GM23338 (cell line): Measurements from ENCODE around the gene NRG3. TPM values are rescaled to one million over a fixed set of nuclear protein-coding genes. Genes with fewer than 3 reads are reported as not detected.

ENCODE experiments used
- ATAC-seq: fragments of 200-7000 bp; cut with Tn5 transposase; 3 replicates; pipeline ENCODE4 v1.9.1; 2020
- DNase-seq: peaks from one replicate; pipeline ENCODE4 v3.0.0-alpha.2; 2015; ENCODE audit warnings: low spot score
- H2AFZ ChIP-seq: fragments of 200-600 bp; sonication (generic); 2 replicates; pipeline ENCODE4 v1.8.0; 2016; ENCODE audit warnings: antibody characterized with exemption, mild to moderate bottlenecking, moderate library complexity
- H3F3A ChIP-seq: fragments of 200-600 bp; sonication (generic); replicated peaks from 2 replicates; pipeline ENCODE4 v1.8.0; 2017; ENCODE audit warnings: antibody characterized with exemption, mixed run types, low read depth
- H3K27ac ChIP-seq: fragments of 200-600 bp; sonication (generic); 2 replicates; pipeline ENCODE4 v1.6.1; 2016; ENCODE audit warnings: low read depth
- H3K27me3 ChIP-seq: fragments of 200-600 bp; sonication (generic); 2 replicates; pipeline ENCODE4 v1.8.0; 2016; ENCODE audit warnings: mild to moderate bottlenecking, mixed run types, moderate library complexity; ENCODE audit not compliant: insufficient read depth
- H3K36me3 ChIP-seq: fragments of 200-600 bp; sonication (generic); 2 replicates; pipeline ENCODE4 v1.8.0; 2016; ENCODE audit warnings: mild to moderate bottlenecking; ENCODE audit not compliant: insufficient read depth
- H3K4me1 ChIP-seq: fragments of 200-600 bp; sonication (generic); 2 replicates; pipeline ENCODE4 v1.8.0; 2016; ENCODE audit warnings: mild to moderate bottlenecking, moderate library complexity; ENCODE audit not compliant: insufficient read depth
- H3K4me2 ChIP-seq: fragments of 200-600 bp; sonication (generic); 2 replicates; pipeline ENCODE4 v1.7.1; 2017; ENCODE audit warnings: mixed run types
- H3K4me3 ChIP-seq: fragments of 200-600 bp; sonication (generic); 2 replicates; pipeline ENCODE4 v1.6.1; 2016; ENCODE audit warnings: mixed run types
- H3K79me2 ChIP-seq: fragments of 200-600 bp; sonication (generic); replicated peaks from 2 replicates; pipeline ENCODE4 v1.8.0; 2017; ENCODE audit warnings: mild to moderate bottlenecking; ENCODE audit not compliant: insufficient read depth
- H3K9me2 ChIP-seq: fragments of 200-600 bp; sonication (generic); 2 replicates; pipeline ENCODE4 v1.8.0; 2017; ENCODE audit not compliant: insufficient read depth
- H4K20me1 ChIP-seq: fragments of 200-600 bp; sonication (generic); replicated peaks from 2 replicates; pipeline ENCODE4 v1.8.0; 2017; ENCODE audit warnings: mild to moderate bottlenecking; ENCODE audit not compliant: insufficient read depth
- H3K27ac Mint-ChIP-seq: 2 replicates; pipeline ENCODE4 v1.8.0; 2020; ENCODE audit warnings: inconsistent platforms, mild to moderate bottlenecking, moderate library complexity, mixed read lengths
- H3K27me3 Mint-ChIP-seq: 3 replicates; pipeline ENCODE4 v1.8.0; 2022; ENCODE audit warnings: low read depth, mild to moderate bottlenecking, moderate library complexity, mixed read lengths, inconsistent platforms; ENCODE audit not compliant: insufficient read depth, poor library complexity
- H3K36me3 Mint-ChIP-seq: 3 replicates; pipeline ENCODE4 v1.8.0; 2021; ENCODE audit warnings: low read depth, mild to moderate bottlenecking, inconsistent platforms, moderate library complexity, mixed read lengths
- H3K4me1 Mint-ChIP-seq: 3 replicates; pipeline ENCODE4 v1.8.0; 2020; ENCODE audit warnings: mild to moderate bottlenecking, inconsistent platforms, mixed read lengths
- H3K4me3 Mint-ChIP-seq: 3 replicates; pipeline ENCODE4 v1.8.0; 2021; ENCODE audit warnings: moderate library complexity, mild to moderate bottlenecking, inconsistent platforms, mixed read lengths
- H3K9me3 Mint-ChIP-seq: 3 replicates; pipeline ENCODE4 v1.8.0; 2020; ENCODE audit warnings: moderate library complexity, mild to moderate bottlenecking, inconsistent platforms, mixed read lengths
- CREB1 ChIP-seq: fragments of 250-450 bp; sonication (Bioruptor Pico); IDR thresholded peaks from 2 replicates; pipeline ENCODE4 v1.5.0; 2020; ENCODE audit warnings: low read depth, mild to moderate bottlenecking, moderate library complexity
- CTCF ChIP-seq, 2 experiments: fragments of 200-600 bp in 1 of 2; sonication (generic) in 1 of 2; conservative IDR thresholded peaks; 2 replicates each; pipeline versions ENCODE4 v1.5.1 to v1.6.1; 2016 to 2017; ENCODE audit warnings: antibody characterized with exemption in 2 of 2, low read depth in 2 of 2, mild to moderate bottlenecking in 2 of 2, moderate library complexity in 1 of 2
- EZH2 ChIP-seq: fragments of 200-600 bp; sonication (generic); IDR thresholded peaks from one replicate; pipeline ENCODE4 v1.8.0; 2017; ENCODE audit warnings: antibody characterized with exemption, mild to moderate bottlenecking, low read depth; ENCODE audit not compliant: unreplicated experiment
- EZH2phosphoT487 ChIP-seq: fragments of 200-600 bp; sonication (generic); IDR thresholded peaks from one replicate; pipeline ENCODE4 v1.8.1; 2018; ENCODE audit warnings: antibody characterized with exemption; ENCODE audit not compliant: unreplicated experiment
- JUNB ChIP-seq: IDR thresholded peaks from one replicate; pipeline ENCODE4 v1.6.1; 2016; ENCODE audit warnings: antibody characterized with exemption; ENCODE audit not compliant: unreplicated experiment
- NANOG ChIP-seq: IDR thresholded peaks from 2 replicates; pipeline ENCODE4 v1.6.1; 2016; ENCODE audit warnings: antibody characterized with exemption, borderline replicate concordance
- POLR2AphosphoS5 ChIP-seq: IDR thresholded peaks from 2 replicates; pipeline ENCODE4 v1.6.1; 2016; ENCODE audit warnings: antibody characterized with exemption, low read depth
- STAT1 ChIP-seq: IDR thresholded peaks from one replicate; pipeline ENCODE4 v1.6.1; 2016; ENCODE audit warnings: antibody characterized with exemption; ENCODE audit not compliant: unreplicated experiment
- ZNF114 ChIP-seq: fragments of 250-450 bp; sonication (Bioruptor Pico); IDR thresholded peaks from 2 replicates; pipeline ENCODE4 v1.5.0; 2020; ENCODE audit warnings: mild to moderate bottlenecking, moderate library complexity
- ZNF331 ChIP-seq: fragments of 250-450 bp; sonication (Bioruptor Pico); IDR thresholded peaks from 2 replicates; pipeline ENCODE4 v1.5.0; 2020; ENCODE audit warnings: low read depth, mild to moderate bottlenecking, moderate library complexity
- polyA plus RNA-seq: library from polyadenylated mRNA; unstranded; fragments of >200 nt; fragmentation: Nextera tagmentation; extraction: Ambion mirVana; gene quantifications from 2 replicates; pipeline ENCODE4 v1.2.1, GENCODE V29; 2016
- total RNA-seq: library from RNA; depleted of rRNA; stranded (reverse); fragments of >200 nt; shearing (Covaris generic); gene quantifications from 2 replicates; pipeline ENCODE4 v1.2.3, GENCODE V29; 2014
- TF ChIP-seq, protein P1 (sequence below): IDR thresholded peaks from 2 replicates; pipeline ENCODE4 v1.6.1; 2016; ENCODE audit warnings: antibody characterized with exemption
- TF ChIP-seq, protein P2 (sequence below): fragments of 250-450 bp; sonication (Bioruptor Pico); IDR thresholded peaks from 2 replicates; pipeline ENCODE4 v1.5.0; 2020; ENCODE audit warnings: mild to moderate bottlenecking, moderate library complexity
- TF ChIP-seq, protein P3 (sequence below): IDR thresholded peaks from one replicate; pipeline ENCODE4 v1.6.1; 2018; ENCODE audit warnings: antibody characterized with exemption; ENCODE audit not compliant: unreplicated experiment

The NRG3 gene
- total and polyA plus RNA-seq, 2 experiments from 2014 or later, result 1.9 to 3.9 TPM

- no peak overlapping the region for H3K4me2 ChIP-seq
- H3K36me3 Mint-ChIP-seq, result no peaks in the 10 kb centered on the region
- no peak for ATAC-seq
Observed at GRCh38 chr10:82289945-82290344, 415.0 kb downstream of the NRG3 start.

More at GRCh38 chr10:82289945-82290344, 415.0 kb downstream of the NRG3 start:
- Mint-ChIP-seq H3K27ac (no peak overlapping the region), H3K9me3 (no peaks in the 10 kb centered on the region), H3K4me3 (no peak overlapping the region), H3K4me1 (no peaks in the 10 kb centered on the region), H3K27me3 (no peaks in the 10 kb centered on the region)
- no peaks in the 10 kb centered on the region for H3K4me1 ChIP-seq
- no peaks in the 10 kb centered on the region for H3F3A ChIP-seq
- no peaks in the 10 kb centered on the region for H3K27me3 ChIP-seq
- H2AFZ ChIP-seq, result no peak overlapping the region
- H3K27ac ChIP-seq, result no peak overlapping the region
- no peaks in the 10 kb centered on the region for H3K9me2 ChIP-seq
- no peaks in the 10 kb centered on the region for H4K20me1 ChIP-seq
- H3K36me3 ChIP-seq, result no peaks in the 10 kb centered on the region
- H3K4me3 ChIP-seq, result no peak overlapping the region
- H3K79me2 ChIP-seq, result no peaks in the 10 kb centered on the region
- DNase-seq, result no peak
- TF ChIP-seq ZNF331 (CRISPR knock-in tag) (no peak), CREB1 (CRISPR knock-in tag) (no peak), EZH2 (no peak), CTCF (conservative IDR thresholded peaks at IDR 0.05; ENCODE audit: low read depth in 2 of 2) (no peak), EZH2phosphoT487 (no peak), NANOG (no peak), POLR2AphosphoS5 (no peak), STAT1 (no peak), JUNB (no peak), ZNF114 (CRISPR knock-in tag) (no peak)
- TF ChIP-seq, protein P1, sequence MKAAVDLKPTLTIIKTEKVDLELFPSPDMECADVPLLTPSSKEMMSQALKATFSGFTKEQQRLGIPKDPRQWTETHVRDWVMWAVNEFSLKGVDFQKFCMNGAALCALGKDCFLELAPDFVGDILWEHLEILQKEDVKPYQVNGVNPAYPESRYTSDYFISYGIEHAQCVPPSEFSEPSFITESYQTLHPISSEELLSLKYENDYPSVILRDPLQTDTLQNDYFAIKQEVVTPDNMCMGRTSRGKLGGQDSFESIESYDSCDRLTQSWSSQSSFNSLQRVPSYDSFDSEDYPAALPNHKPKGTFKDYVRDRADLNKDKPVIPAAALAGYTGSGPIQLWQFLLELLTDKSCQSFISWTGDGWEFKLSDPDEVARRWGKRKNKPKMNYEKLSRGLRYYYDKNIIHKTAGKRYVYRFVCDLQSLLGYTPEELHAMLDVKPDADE, result no peak
- TF ChIP-seq, protein P2, sequence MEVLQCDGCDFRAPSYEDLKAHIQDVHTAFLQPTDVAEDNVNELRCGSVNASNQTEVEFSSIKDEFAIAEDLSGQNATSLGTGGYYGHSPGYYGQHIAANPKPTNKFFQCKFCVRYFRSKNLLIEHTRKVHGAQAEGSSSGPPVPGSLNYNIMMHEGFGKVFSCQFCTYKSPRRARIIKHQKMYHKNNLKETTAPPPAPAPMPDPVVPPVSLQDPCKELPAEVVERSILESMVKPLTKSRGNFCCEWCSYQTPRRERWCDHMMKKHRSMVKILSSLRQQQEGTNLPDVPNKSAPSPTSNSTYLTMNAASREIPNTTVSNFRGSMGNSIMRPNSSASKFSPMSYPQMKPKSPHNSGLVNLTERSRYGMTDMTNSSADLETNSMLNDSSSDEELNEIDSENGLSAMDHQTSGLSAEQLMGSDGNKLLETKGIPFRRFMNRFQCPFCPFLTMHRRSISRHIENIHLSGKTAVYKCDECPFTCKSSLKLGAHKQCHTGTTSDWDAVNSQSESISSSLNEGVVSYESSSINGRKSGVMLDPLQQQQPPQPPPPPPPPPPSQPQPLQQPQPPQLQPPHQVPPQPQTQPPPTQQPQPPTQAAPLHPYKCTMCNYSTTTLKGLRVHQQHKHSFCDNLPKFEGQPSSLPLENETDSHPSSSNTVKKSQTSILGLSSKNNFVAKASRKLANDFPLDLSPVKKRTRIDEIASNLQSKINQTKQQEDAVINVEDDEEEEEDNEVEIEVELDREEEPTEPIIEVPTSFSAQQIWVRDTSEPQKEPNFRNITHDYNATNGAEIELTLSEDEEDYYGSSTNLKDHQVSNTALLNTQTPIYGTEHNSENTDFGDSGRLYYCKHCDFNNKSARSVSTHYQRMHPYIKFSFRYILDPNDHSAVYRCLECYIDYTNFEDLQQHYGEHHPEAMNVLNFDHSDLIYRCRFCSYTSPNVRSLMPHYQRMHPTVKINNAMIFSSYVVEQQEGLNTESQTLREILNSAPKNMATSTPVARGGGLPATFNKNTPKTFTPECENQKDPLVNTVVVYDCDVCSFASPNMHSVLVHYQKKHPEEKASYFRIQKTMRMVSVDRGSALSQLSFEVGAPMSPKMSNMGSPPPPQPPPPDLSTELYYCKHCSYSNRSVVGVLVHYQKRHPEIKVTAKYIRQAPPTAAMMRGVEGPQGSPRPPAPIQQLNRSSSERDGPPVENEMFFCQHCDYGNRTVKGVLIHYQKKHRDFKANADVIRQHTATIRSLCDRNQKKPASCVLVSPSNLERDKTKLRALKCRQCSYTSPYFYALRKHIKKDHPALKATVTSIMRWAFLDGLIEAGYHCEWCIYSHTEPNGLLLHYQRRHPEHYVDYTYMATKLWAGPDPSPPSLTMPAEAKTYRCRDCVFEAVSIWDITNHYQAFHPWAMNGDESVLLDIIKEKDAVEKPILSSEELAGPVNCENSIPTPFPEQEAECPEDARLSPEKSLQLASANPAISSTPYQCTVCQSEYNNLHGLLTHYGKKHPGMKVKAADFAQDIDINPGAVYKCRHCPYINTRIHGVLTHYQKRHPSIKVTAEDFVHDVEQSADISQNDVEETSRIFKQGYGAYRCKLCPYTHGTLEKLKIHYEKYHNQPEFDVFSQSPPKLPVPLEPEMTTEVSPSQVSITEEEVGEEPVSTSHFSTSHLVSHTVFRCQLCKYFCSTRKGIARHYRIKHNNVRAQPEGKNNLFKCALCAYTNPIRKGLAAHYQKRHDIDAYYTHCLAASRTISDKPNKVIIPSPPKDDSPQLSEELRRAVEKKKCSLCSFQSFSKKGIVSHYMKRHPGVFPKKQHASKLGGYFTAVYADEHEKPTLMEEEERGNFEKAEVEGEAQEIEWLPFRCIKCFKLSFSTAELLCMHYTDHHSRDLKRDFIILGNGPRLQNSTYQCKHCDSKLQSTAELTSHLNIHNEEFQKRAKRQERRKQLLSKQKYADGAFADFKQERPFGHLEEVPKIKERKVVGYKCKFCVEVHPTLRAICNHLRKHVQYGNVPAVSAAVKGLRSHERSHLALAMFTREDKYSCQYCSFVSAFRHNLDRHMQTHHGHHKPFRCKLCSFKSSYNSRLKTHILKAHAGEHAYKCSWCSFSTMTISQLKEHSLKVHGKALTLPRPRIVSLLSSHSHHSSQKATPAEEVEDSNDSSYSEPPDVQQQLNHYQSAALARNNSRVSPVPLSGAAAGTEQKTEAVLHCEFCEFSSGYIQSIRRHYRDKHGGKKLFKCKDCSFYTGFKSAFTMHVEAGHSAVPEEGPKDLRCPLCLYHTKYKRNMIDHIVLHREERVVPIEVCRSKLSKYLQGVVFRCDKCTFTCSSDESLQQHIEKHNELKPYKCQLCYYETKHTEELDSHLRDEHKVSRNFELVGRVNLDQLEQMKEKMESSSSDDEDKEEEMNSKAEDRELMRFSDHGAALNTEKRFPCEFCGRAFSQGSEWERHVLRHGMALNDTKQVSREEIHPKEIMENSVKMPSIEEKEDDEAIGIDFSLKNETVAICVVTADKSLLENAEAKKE (CRISPR knock-in tag), result no peak
- TF ChIP-seq, protein P3, sequence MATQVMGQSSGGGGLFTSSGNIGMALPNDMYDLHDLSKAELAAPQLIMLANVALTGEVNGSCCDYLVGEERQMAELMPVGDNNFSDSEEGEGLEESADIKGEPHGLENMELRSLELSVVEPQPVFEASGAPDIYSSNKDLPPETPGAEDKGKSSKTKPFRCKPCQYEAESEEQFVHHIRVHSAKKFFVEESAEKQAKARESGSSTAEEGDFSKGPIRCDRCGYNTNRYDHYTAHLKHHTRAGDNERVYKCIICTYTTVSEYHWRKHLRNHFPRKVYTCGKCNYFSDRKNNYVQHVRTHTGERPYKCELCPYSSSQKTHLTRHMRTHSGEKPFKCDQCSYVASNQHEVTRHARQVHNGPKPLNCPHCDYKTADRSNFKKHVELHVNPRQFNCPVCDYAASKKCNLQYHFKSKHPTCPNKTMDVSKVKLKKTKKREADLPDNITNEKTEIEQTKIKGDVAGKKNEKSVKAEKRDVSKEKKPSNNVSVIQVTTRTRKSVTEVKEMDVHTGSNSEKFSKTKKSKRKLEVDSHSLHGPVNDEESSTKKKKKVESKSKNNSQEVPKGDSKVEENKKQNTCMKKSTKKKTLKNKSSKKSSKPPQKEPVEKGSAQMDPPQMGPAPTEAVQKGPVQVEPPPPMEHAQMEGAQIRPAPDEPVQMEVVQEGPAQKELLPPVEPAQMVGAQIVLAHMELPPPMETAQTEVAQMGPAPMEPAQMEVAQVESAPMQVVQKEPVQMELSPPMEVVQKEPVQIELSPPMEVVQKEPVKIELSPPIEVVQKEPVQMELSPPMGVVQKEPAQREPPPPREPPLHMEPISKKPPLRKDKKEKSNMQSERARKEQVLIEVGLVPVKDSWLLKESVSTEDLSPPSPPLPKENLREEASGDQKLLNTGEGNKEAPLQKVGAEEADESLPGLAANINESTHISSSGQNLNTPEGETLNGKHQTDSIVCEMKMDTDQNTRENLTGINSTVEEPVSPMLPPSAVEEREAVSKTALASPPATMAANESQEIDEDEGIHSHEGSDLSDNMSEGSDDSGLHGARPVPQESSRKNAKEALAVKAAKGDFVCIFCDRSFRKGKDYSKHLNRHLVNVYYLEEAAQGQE, result no peak
